Esophagus (tissue), 2 donors: ENCODE results near the gene ATL3. TPM values are rescaled to one million over a fixed set of nuclear protein-coding genes. Genes with fewer than 3 reads are reported as not detected.

Experiments
- H3K27ac ChIP-seq, 2 donors: one replicate each; pipeline ENCODE4 v1.5.1; 2013; ENCODE audit warnings: low read depth in 2 of 2, mild to moderate bottlenecking in 2 of 2, inconsistent platforms in 1 of 2, low read length in 1 of 2, moderate library complexity in 1 of 2
- H3K27me3 ChIP-seq, 2 donors: one replicate each; pipeline ENCODE4 v1.6.1; 2013; ENCODE audit warnings: low read length in 2 of 2, control low read depth in 1 of 2, mild to moderate bottlenecking in 1 of 2; ENCODE audit not compliant: insufficient read depth in 2 of 2, control insufficient read depth in 1 of 2
- H3K36me3 ChIP-seq, 2 donors: one replicate each; pipeline ENCODE4 v1.6.1; 2013; ENCODE audit warnings: low read length in 1 of 2; ENCODE audit not compliant: control insufficient read depth in 2 of 2, insufficient read depth in 2 of 2
- H3K4me1 ChIP-seq, 2 donors: one replicate each; pipeline ENCODE4 v1.6.1; 2013; ENCODE audit warnings: low read length in 1 of 2; ENCODE audit not compliant: control insufficient read depth in 2 of 2, insufficient read depth in 2 of 2
- H3K4me3 ChIP-seq, 2 donors: one replicate each; pipeline ENCODE4 v1.5.1; 2013; ENCODE audit warnings: low read length in 2 of 2, mild to moderate bottlenecking in 2 of 2, low read depth in 1 of 2, moderate library complexity in 1 of 2
- H3K9me3 ChIP-seq, 2 donors: one replicate each; pipeline ENCODE4 v1.6.1; 2013; ENCODE audit warnings: mild to moderate bottlenecking in 2 of 2, low read depth in 1 of 2, low read length in 1 of 2, moderate library complexity in 1 of 2; ENCODE audit not compliant: control insufficient read depth in 2 of 2, insufficient read depth in 1 of 2
- WGBS, 2 donors: extraction: QIAGEN DNeasy Blood & Tissue Kit; methylation state at CpG; one replicate each; pipeline ENCODE4 v1.1.7; 2013; 5-methylcytosine and 5-hydroxymethylcytosine counted together
- polyA plus RNA-seq, 2 donors: library from polyadenylated mRNA; stranded (reverse); fragments of 200-250 nt; gene quantifications; one replicate each; pipeline ENCODE4 v1.2.3, GENCODE V29; 2013
- donor health status: healthy with polysubstance abuse.
- donor health status: Bipolar disorder and iron deficiency.

The ATL3 gene
- polyA plus RNA-seq, 2 donors = 13.7 to 16.9 TPM

GRCh38 chr11:63682066-63683021 is 11.2 kb upstream of the ATL3 start:
- 6% methylated on average over 19 of the region's 19 CpGs for WGBS, 2 donors
- H3K4me3 ChIP-seq = peak overlapping the region; percentile 76 to 82
- no peaks in the 10 kb centered on the region for H3K4me1 ChIP-seq

GRCh38 chr11:63681321-63682065 is 10.3 kb upstream of the ATL3 start, which contains the start of gene RTN3:
Gene RTN3 (plus strand): TSS chr11:63681500. CDS start chr11:63681637, 137 bp downstream.
- Histone ChIP-seq H3K27me3 (no peaks in the 10 kb centered on the region), H3K4me3 (peak within 1 kb of the TSS; percentile 76 to 82), H3K4me1 (no peaks in the 10 kb centered on the region), H3K27ac (peak within 1 kb of the TSS; percentile 99), H3K9me3 (no peaks in the 10 kb centered on the region), H3K36me3 (no peaks in the 10 kb centered on the region)
- WGBS, 2 donors = 0% methylated on average over 73 to 74 of the region's 74 CpGs

More at GRCh38 chr11:63682066-63683021, 11.2 kb upstream of the ATL3 start:
- Histone ChIP-seq H3K36me3 (no peaks in the 10 kb centered on the region), H3K27me3 (no peaks in the 10 kb centered on the region), H3K27ac (peak overlapping the region; percentile 99), H3K9me3 (no peaks in the 10 kb centered on the region)

- Histone ChIP-seq H3K36me3 (no peaks in the 10 kb centered on the region), H3K27ac (peak overlapping the region; percentile 65 to 99), H3K9me3 (no peaks in the 10 kb centered on the region), H3K4me1 (no peaks in the 10 kb centered on the region), H3K4me3 (peak overlapping the region; percentile 45 to 82), H3K27me3 (no peaks in the 10 kb centered on the region)
- 5 to 6% methylated on average over 18 of the region's 18 CpGs for WGBS, 2 donors
Observed at GRCh38 chr11:63680834-63681320, 9.7 kb upstream of the ATL3 start.

- Histone ChIP-seq H3K9me3 (no peaks in the 10 kb centered on the region), H3K4me1 (peaks cover 0 to 5% of the 10 kb centered on the region in 2 donors), H3K36me3 (no peaks in the 10 kb centered on the region), H3K4me3 (no peak overlapping the region), H3K27ac (no peak overlapping the region), H3K27me3 (no peaks in the 10 kb centered on the region)
- WGBS, 2 donors = 64 to 74% methylated on average over 4 of the region's 4 CpGs
Observed at GRCh38 chr11:63673579-63673978, 2.4 kb upstream of the ATL3 start.

GRCh38 chr11:63672936-63673539 is 1.9 kb upstream of the ATL3 start:
- no peaks in the 10 kb centered on the region for H3K36me3 ChIP-seq
- no peaks in the 10 kb centered on the region for H3K27me3 ChIP-seq
- no peak overlapping the region for H3K4me3 ChIP-seq
- 85 to 96% methylated on average over 1 of the region's 1 CpG for WGBS, 2 donors
- H3K27ac ChIP-seq = no peak overlapping the region
- no peaks in the 10 kb centered on the region for H3K9me3 ChIP-seq
- peaks cover 0 to 5% of the 10 kb centered on the region in 2 donors for H3K4me1 ChIP-seq

- whole genome bisulfite sequencing, 2 donors = 98% methylated on average over 16 of the region's 16 CpGs
- peaks cover 0 to 11% of the 10 kb centered on the region in 2 donors for H3K4me1 ChIP-seq
- peak overlapping the region in 1 of 2 donors; percentile 98 for H3K27ac ChIP-seq
- no peak overlapping the region for H3K4me3 ChIP-seq
- H3K27me3 ChIP-seq = no peaks in the 10 kb centered on the region
- no peaks in the 10 kb centered on the region for H3K36me3 ChIP-seq
- no peaks in the 10 kb centered on the region for H3K9me3 ChIP-seq
Observed at GRCh38 chr11:63672156-63672463, 934 bp upstream of the ATL3 start.

GRCh38 chr11:63670433-63671321 is 499 bp downstream of the ATL3 start:
- Histone ChIP-seq H3K4me1 (peaks cover 0 to 11% of the 10 kb centered on the region in 2 donors), H3K27ac (peak overlapping the region; percentile 98 to 99)

GRCh38 chr11:63670096-63670432 is 1.1 kb downstream of the ATL3 start:
- Histone ChIP-seq H3K4me1 (peaks cover 0 to 11% of the 10 kb centered on the region in 2 donors), H3K9me3 (no peaks in the 10 kb centered on the region), H3K4me3 (peak overlapping the region in 1 of 2 donors; percentile 90), H3K27ac (peak overlapping the region; percentile 50 to 99), H3K36me3 (no peaks in the 10 kb centered on the region), H3K27me3 (no peaks in the 10 kb centered on the region)
- WGBS, 2 donors = 20 to 27% methylated on average over 7 of the region's 7 CpGs

More at GRCh38 chr11:63670433-63671321, 499 bp downstream of the ATL3 start:
- Histone ChIP-seq H3K36me3 (no peaks in the 10 kb centered on the region), H3K9me3 (no peaks in the 10 kb centered on the region), H3K27me3 (no peaks in the 10 kb centered on the region), H3K4me3 (peak overlapping the region; percentile 76 to 90)
- 1% methylated on average over 53 to 63 of the region's 63 CpGs for WGBS, 2 donors
